Coronary artery (tissue), 2 donors: Measurements from ENCODE around the gene TAPT1.

ENCODE experiments used
- DNase-seq: peaks from one replicate; pipeline ENCODE4 v3.0.0-alpha.2; 2017; ENCODE audit warnings: low spot score
- H3K27ac ChIP-seq, 2 donors: fragments of 200-600 bp; sonication (generic); one replicate each; pipeline ENCODE4 v1.5.1; 2016 to 2019
- H3K4me3 ChIP-seq: fragments of 200-600 bp; sonication (generic); 2 replicates; pipeline ENCODE4 v1.5.1; 2016; ENCODE audit warnings: mild to moderate bottlenecking, moderate library complexity
- CTCF ChIP-seq: fragments of 200-600 bp; sonication (generic); IDR thresholded peaks from one replicate; pipeline ENCODE4 v1.5.1; 2019; ENCODE audit warnings: antibody characterized with exemption

Gene TAPT1

GRCh38 chr4:16226816-16227461 is 668 bp upstream of the TAPT1 start:
- DNase-seq = peak; percentile 74
- peak overlapping the region; percentile 97 for H3K4me3 ChIP-seq
- peak overlapping the region; percentile 73 to 99 for H3K27ac ChIP-seq
- no peak for TF ChIP-seq CTCF

GRCh38 chr4:16225167-16225862 is 956 bp downstream of the TAPT1 start:
- H3K4me3 ChIP-seq = peak overlapping the region; percentile 97
- H3K27ac ChIP-seq = peak overlapping the region; percentile 89 to 99
- no peak for TF ChIP-seq CTCF
- DNase-seq = no peak

- no peak overlapping the region for H3K27ac ChIP-seq
- DNase-seq = no peak
- H3K4me3 ChIP-seq = peak overlapping the region; percentile 97
- TF ChIP-seq CTCF = no peak
Measured at GRCh38 chr4:16224264-16225166, 1.8 kb downstream of the TAPT1 start.

- no peak for DNase-seq
- Histone ChIP-seq H3K27ac (no peak overlapping the region), H3K4me3 (peak overlapping the region; percentile 36)
- no peak for TF ChIP-seq CTCF
Measured at GRCh38 chr4:16222957-16223527, 3.2 kb downstream of the TAPT1 start.

GRCh38 chr4:16218950-16219349 is 7.3 kb downstream of the TAPT1 start:
- DNase-seq = no peak
- no peak for TF ChIP-seq CTCF
- H3K27ac ChIP-seq = no peak overlapping the region
- no peak overlapping the region for H3K4me3 ChIP-seq

- H3K4me3 ChIP-seq = no peak overlapping the region
- DNase-seq = no peak
- H3K27ac ChIP-seq = no peak overlapping the region
- TF ChIP-seq CTCF = no peak
Measured at GRCh38 chr4:16217300-16218051, 8.8 kb downstream of the TAPT1 start.
